Panc1 (cell line): ENCODE results near the gene MYO18A. TPM values are rescaled to one million over a fixed set of nuclear protein-coding genes. Genes with fewer than 3 reads are reported as not detected.

Source experiments
- ATAC-seq: fragments of 200-7000 bp; cut with Tn5 transposase; 2 replicates; pipeline ENCODE4 v1.9.1; 2020; ENCODE audit warnings: mild to moderate bottlenecking, moderate library complexity
- BruUV-seq: library from RNA; stranded (reverse); fragments of 400-500 nt; replicated peaks from 2 replicates; lab custom pipeline; 2021; lab: Mats Ljungman, UMichigan
- CTCF ChIA-PET: fragments of 300-600 bp; sonication (Branson Sonifier 250); formaldehyde crosslinking; loops from one replicate; lab custom pipeline; 2022; ENCODE audit warnings: antibody characterized with exemption; lab: Charles Lee
- POLR2A ChIA-PET: fragments of 300-600 bp; sonication (Branson Sonifier 250); formaldehyde crosslinking; loops from one replicate; lab custom pipeline; 2022; ENCODE audit warnings: antibody characterized with exemption; lab: Charles Lee
- DNase-seq: peaks from one replicate; pipeline ENCODE4 v3.0.0-alpha.2; 2010; ENCODE audit warnings: low read depth, low spot score
- H3K27ac ChIP-seq: 2 replicates; pipeline ENCODE4 v1.5.1; 2011; ENCODE audit warnings: mild to moderate bottlenecking, low read length, inconsistent platforms
- H3K27me3 ChIP-seq: fragments of 200-500 bp; sonication (Bioruptor generic); 2 replicates; pipeline ENCODE4 v1.6.0; 2014; ENCODE audit warnings: low read length, inconsistent platforms; ENCODE audit not compliant: control insufficient read depth, insufficient read depth
- H3K36me3 ChIP-seq: fragments of 200-500 bp; sonication (Bioruptor generic); 2 replicates; pipeline ENCODE4 v1.5.1; 2014; ENCODE audit warnings: inconsistent platforms, mild to moderate bottlenecking, low read length, moderate library complexity; ENCODE audit not compliant: control insufficient read depth, insufficient read depth
- H3K4me1 ChIP-seq: 2 replicates; pipeline ENCODE4 v1.5.1; 2011; ENCODE audit warnings: inconsistent platforms, mild to moderate bottlenecking, low read length, moderate library complexity; ENCODE audit not compliant: control insufficient read depth, insufficient read depth
- H3K4me3 ChIP-seq, 2 experiments: 2 replicates each; pipeline ENCODE4 v1.5.1; 2011 to 2012; ENCODE audit warnings: low read depth in 2 of 2, low read length in 2 of 2, mild to moderate bottlenecking in 2 of 2, inconsistent platforms in 1 of 2, moderate library complexity in 1 of 2
- H3K9me3 ChIP-seq: fragments of 200-500 bp; sonication (Bioruptor generic); 2 replicates; pipeline ENCODE4 v1.5.1; 2014; ENCODE audit warnings: low read depth, mild to moderate bottlenecking, inconsistent platforms, low read length, moderate library complexity; ENCODE audit not compliant: control insufficient read depth, insufficient read depth
- POLR2AphosphoS5 ChIP-seq: IDR thresholded peaks from 2 replicates; pipeline ENCODE4 v1.6.1; 2012; ENCODE audit warnings: mild to moderate bottlenecking, low read depth, low read length, moderate library complexity
- SIN3A ChIP-seq: IDR thresholded peaks from 2 replicates; pipeline ENCODE4 v1.6.1; 2012; ENCODE audit warnings: low read depth, mild to moderate bottlenecking, low read length, moderate library complexity, borderline replicate concordance; ENCODE audit not compliant: insufficient read depth
- TCF7L2 ChIP-seq: IDR thresholded peaks from 2 replicates; pipeline ENCODE4 v1.6.1; 2011; ENCODE audit warnings: mild to moderate bottlenecking, low read depth, low read length, inconsistent platforms
- in situ Hi-C: cut with HindIII; loops from 2 replicates; pipeline ENCODE4 v1.10.0; 2016; ENCODE audit warnings: low sequenced_read_pairs, low pct_unique_long_range_greater_than_20kb
- intact Hi-C: fragments of 100-400 bp; cut with micrococcal nuclease; formaldehyde crosslinking; loops from one replicate; pipeline ENCODE4 v1.10.0; 2022; ENCODE audit not compliant: unreplicated experiment
- total RNA-seq: library from RNA; stranded (reverse); gene quantifications from one replicate; pipeline ENCODE4 v1.2.1, GENCODE V29; 2021; ENCODE audit not compliant: unreplicated experiment
- TF ChIP-seq, protein P1 (sequence below), 2 experiments: IDR thresholded peaks; 2 replicates each; pipeline ENCODE4 v1.6.1; 2011 to 2012; ENCODE audit warnings: low read depth in 2 of 2, control low read depth in 1 of 2, low read length in 1 of 2, mild to moderate bottlenecking in 1 of 2, moderate library complexity in 1 of 2; ENCODE audit not compliant: insufficient read depth in 1 of 2
- TF ChIP-seq, protein P2 (sequence below): fragments of 450-650 bp; IDR thresholded peaks from 2 replicates; pipeline ENCODE4 v1.5.1; 2017; ENCODE audit warnings: mild to moderate bottlenecking

Gene MYO18A
- total RNA-seq, 1 experiment from 2014 or later: 108 TPM

DNA sequence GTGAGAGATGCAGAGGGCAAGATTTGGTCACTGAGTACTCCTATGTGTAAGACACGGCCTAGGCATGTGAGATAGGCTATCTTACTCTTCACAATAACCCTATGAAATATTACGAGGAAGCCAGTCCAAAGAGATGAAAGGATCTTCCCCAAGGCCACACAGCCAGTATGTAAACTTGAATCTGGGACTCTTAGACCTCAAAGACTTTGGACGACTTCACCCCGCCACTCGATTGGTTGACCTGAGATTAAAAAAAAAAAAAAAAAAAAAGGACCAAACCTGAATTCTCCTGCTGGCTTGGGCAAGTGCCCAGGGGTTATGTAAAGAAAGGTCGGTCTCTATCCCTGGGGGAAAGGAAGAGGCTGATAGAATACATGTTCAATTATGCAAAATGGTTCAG is 104.1 kb downstream of the MYO18A start:
- peaks cover 3% of the 10 kb centered on the region for H3K36me3 ChIP-seq
- H3K27ac ChIP-seq: no peak overlapping the region
- in situ Hi-C loops (no loop called here), intact Hi-C loops (no loop called here)
- DNase-seq (no peak), ATAC-seq (no peak)
- BruUV-seq: no TSS peak
- H3K27me3 ChIP-seq: no peaks in the 10 kb centered on the region
- POLR2A ChIA-PET: no interaction called here
- CTCF ChIA-PET: interaction anchor here (0.7 kb wide), 1 partner anchor 36 kb away, joined by 3 read pairs; no protein-coding TSS in a partner anchor
- H3K4me1 ChIP-seq: no peaks in the 10 kb centered on the region
- TF ChIP-seq TCF7L2 (no peak), POLR2AphosphoS5 (no peak), SIN3A (no peak)
- TF ChIP-seq, protein P1, sequence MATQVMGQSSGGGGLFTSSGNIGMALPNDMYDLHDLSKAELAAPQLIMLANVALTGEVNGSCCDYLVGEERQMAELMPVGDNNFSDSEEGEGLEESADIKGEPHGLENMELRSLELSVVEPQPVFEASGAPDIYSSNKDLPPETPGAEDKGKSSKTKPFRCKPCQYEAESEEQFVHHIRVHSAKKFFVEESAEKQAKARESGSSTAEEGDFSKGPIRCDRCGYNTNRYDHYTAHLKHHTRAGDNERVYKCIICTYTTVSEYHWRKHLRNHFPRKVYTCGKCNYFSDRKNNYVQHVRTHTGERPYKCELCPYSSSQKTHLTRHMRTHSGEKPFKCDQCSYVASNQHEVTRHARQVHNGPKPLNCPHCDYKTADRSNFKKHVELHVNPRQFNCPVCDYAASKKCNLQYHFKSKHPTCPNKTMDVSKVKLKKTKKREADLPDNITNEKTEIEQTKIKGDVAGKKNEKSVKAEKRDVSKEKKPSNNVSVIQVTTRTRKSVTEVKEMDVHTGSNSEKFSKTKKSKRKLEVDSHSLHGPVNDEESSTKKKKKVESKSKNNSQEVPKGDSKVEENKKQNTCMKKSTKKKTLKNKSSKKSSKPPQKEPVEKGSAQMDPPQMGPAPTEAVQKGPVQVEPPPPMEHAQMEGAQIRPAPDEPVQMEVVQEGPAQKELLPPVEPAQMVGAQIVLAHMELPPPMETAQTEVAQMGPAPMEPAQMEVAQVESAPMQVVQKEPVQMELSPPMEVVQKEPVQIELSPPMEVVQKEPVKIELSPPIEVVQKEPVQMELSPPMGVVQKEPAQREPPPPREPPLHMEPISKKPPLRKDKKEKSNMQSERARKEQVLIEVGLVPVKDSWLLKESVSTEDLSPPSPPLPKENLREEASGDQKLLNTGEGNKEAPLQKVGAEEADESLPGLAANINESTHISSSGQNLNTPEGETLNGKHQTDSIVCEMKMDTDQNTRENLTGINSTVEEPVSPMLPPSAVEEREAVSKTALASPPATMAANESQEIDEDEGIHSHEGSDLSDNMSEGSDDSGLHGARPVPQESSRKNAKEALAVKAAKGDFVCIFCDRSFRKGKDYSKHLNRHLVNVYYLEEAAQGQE (IDR thresholded peaks at IDR 0.05; ENCODE audit: insufficient read depth in 1 of 2, low read depth in 2 of 2, low read length in 1 of 2): no peak
- TF ChIP-seq, protein P2, sequence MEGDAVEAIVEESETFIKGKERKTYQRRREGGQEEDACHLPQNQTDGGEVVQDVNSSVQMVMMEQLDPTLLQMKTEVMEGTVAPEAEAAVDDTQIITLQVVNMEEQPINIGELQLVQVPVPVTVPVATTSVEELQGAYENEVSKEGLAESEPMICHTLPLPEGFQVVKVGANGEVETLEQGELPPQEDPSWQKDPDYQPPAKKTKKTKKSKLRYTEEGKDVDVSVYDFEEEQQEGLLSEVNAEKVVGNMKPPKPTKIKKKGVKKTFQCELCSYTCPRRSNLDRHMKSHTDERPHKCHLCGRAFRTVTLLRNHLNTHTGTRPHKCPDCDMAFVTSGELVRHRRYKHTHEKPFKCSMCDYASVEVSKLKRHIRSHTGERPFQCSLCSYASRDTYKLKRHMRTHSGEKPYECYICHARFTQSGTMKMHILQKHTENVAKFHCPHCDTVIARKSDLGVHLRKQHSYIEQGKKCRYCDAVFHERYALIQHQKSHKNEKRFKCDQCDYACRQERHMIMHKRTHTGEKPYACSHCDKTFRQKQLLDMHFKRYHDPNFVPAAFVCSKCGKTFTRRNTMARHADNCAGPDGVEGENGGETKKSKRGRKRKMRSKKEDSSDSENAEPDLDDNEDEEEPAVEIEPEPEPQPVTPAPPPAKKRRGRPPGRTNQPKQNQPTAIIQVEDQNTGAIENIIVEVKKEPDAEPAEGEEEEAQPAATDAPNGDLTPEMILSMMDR: no peak
- H3K9me3 ChIP-seq: no peaks in the 10 kb centered on the region
- H3K4me3 ChIP-seq: no peak overlapping the region

DNA sequence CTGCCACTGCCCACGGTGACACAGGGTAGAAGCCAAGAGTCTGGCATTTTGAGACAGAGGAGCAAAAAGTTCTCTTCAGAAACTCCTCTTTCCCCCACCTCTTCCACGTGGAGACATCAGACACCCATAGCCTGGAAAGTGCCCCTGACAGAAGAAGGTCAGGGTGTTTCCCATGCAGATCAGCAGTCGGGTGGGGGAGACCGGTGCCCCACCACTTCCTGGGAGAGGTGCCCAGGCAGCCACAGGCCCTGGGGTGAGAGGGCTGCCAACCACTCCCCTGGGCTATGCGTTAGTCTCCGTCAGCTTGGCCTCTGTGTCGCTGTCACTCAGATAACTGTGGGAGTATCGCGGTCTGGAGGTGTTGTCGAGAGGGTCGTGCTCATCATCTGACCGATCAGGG is 105.7 kb downstream of the MYO18A start:
- BruUV-seq: no TSS peak
- H3K4me3 ChIP-seq: no peak overlapping the region
- H3K27me3 ChIP-seq: no peaks in the 10 kb centered on the region
- no peak overlapping the region for H3K27ac ChIP-seq
- ChIA-PET CTCF (no interaction called here), POLR2A (no interaction called here)
- TF ChIP-seq, protein P2: no peak
- H3K9me3 ChIP-seq: no peaks in the 10 kb centered on the region
- intact Hi-C loops (no loop called here), in situ Hi-C loops (no loop called here)
- DNase-seq (no peak), ATAC-seq (no peak)
- peaks cover 3% of the 10 kb centered on the region for H3K36me3 ChIP-seq
- no peaks in the 10 kb centered on the region for H3K4me1 ChIP-seq

DNA sequence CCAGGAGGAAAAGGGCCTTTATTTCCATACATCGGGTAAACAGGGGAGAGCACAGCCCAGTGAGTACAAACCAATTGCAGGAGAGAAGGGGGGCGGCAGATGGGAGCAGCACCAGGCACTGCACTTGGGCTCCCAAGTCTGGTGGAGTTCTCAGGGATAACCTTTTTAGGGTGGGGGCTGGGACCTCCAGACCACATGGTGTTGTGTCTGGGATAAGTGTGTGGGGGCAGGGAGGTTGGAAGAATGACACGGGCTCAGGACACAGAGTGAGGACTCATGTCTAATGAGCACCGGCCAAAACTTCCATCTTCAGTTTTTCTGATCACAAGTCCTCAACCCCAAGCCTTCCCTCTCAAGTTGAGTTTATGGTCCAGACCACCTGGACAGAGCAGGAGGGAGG is 106.7 kb downstream of the MYO18A start:
- BruUV-seq: no TSS peak
- no peak overlapping the region for H3K4me3 ChIP-seq
- H3K4me1 ChIP-seq: no peaks in the 10 kb centered on the region
- in situ Hi-C loops: no loop called here
- ATAC-seq (no peak), DNase-seq (no peak)
- TF ChIP-seq, protein P2: no peak
- TF ChIP-seq SIN3A (no peak), POLR2AphosphoS5 (no peak), TCF7L2 (no peak)
- TF ChIP-seq, protein P1 (IDR thresholded peaks at IDR 0.05; ENCODE audit: insufficient read depth in 1 of 2, low read depth in 2 of 2, low read length in 1 of 2): no peak
- ChIA-PET POLR2A (no interaction called here), CTCF (no interaction called here)
- peaks cover 3% of the 10 kb centered on the region for H3K36me3 ChIP-seq
- no peaks in the 10 kb centered on the region for H3K9me3 ChIP-seq
- H3K27ac ChIP-seq: no peak overlapping the region
- intact Hi-C loops: no loop called here
- no peaks in the 10 kb centered on the region for H3K27me3 ChIP-seq
